PC-3 (cell line): ENCODE results near the gene DNAAF2. TPM values are rescaled to one million over a fixed set of nuclear protein-coding genes. Genes with fewer than 3 reads are reported as not detected.

Experiments
- ATAC-seq: fragments of 200-7000 bp; cut with Tn5 transposase; 2 replicates; pipeline ENCODE4 v1.9.1; 2020; ENCODE audit warnings: mild to moderate bottlenecking, moderate library complexity
- BruUV-seq: library from RNA; stranded (reverse); fragments of 400-500 nt; replicated peaks from 2 replicates; lab custom pipeline; 2021; lab: Mats Ljungman, UMichigan
- CTCF ChIA-PET: fragments of 300-600 bp; sonication (Branson Sonifier 250); formaldehyde crosslinking; loops from one replicate; lab custom pipeline; 2022; ENCODE audit warnings: antibody characterized with exemption; lab: Charles Lee
- POLR2A ChIA-PET: fragments of 300-600 bp; sonication (Branson Sonifier 250); formaldehyde crosslinking; loops from one replicate; lab custom pipeline; 2022; ENCODE audit warnings: antibody characterized with exemption; ENCODE audit not compliant: unreplicated experiment; lab: Charles Lee
- DNase-seq: peaks from one replicate; pipeline ENCODE4 v3.0.0-alpha.2; 2015
- H2AFZ ChIP-seq: fragments of 300-600 bp; sonication (generic); 2 replicates; pipeline ENCODE4 v1.6.0; 2016; ENCODE audit warnings: antibody characterized with exemption, low read length
- H3F3A ChIP-seq: fragments of 300-600 bp; sonication (generic); one replicate; pipeline ENCODE4 v1.6.0; 2017; ENCODE audit warnings: antibody characterized with exemption, low read length, control low read depth, mild to moderate bottlenecking; ENCODE audit not compliant: unreplicated experiment
- H3K27ac ChIP-seq: fragments of 300-600 bp; sonication (generic); 2 replicates; pipeline ENCODE4 v1.5.1; 2016; ENCODE audit warnings: mild to moderate bottlenecking, low read length
- H3K27me3 ChIP-seq: fragments of 300-600 bp; sonication (generic); 2 replicates; pipeline ENCODE4 v1.6.1; 2016; ENCODE audit warnings: low read length, mixed read lengths
- H3K36me3 ChIP-seq: fragments of 300-600 bp; sonication (generic); 2 replicates; pipeline ENCODE4 v1.6.1; 2016; ENCODE audit warnings: low read depth, mixed run types, low read length, mixed read lengths
- H3K4me1 ChIP-seq: fragments of 300-600 bp; sonication (generic); 2 replicates; pipeline ENCODE4 v1.5.1; 2016; ENCODE audit warnings: low read length; ENCODE audit not compliant: insufficient read depth
- H3K4me2 ChIP-seq: fragments of 300-600 bp; sonication (generic); 2 replicates; pipeline ENCODE4 v1.6.0; 2016; ENCODE audit warnings: low read length
- H3K4me3 ChIP-seq: fragments of 300-600 bp; sonication (generic); 2 replicates; pipeline ENCODE4 v1.5.1; 2016; ENCODE audit warnings: mild to moderate bottlenecking, low read length, mixed read lengths
- H3K79me2 ChIP-seq: fragments of 300-600 bp; sonication (generic); 2 replicates; pipeline ENCODE4 v1.6.1; 2017; ENCODE audit warnings: low read length, mixed read lengths
- H3K9ac ChIP-seq: fragments of 300-600 bp; sonication (generic); 2 replicates; pipeline ENCODE4 v1.6.0; 2016; ENCODE audit warnings: mild to moderate bottlenecking, low read length
- H3K9me2 ChIP-seq: fragments of 300-600 bp; sonication (generic); replicated peaks from 2 replicates; pipeline ENCODE4 v1.6.1; 2016; ENCODE audit warnings: mixed run types, low read length, mixed read lengths
- H3K9me3 ChIP-seq: fragments of 300-600 bp; sonication (generic); 2 replicates; pipeline ENCODE4 v1.6.1; 2016; ENCODE audit warnings: low read length, mixed read lengths
- H4K20me1 ChIP-seq: fragments of 300-600 bp; sonication (generic); 2 replicates; pipeline ENCODE4 v1.6.1; 2016; ENCODE audit warnings: low read length, mixed read lengths
- EZH2 ChIP-seq: fragments of 300-600 bp; sonication (generic); IDR thresholded peaks from one replicate; pipeline ENCODE4 v1.6.1; 2017; ENCODE audit warnings: antibody characterized with exemption, mild to moderate bottlenecking, low read length; ENCODE audit not compliant: unreplicated experiment
- EZH2phosphoT487 ChIP-seq: fragments of 300-600 bp; sonication (generic); IDR thresholded peaks from 2 replicates; pipeline ENCODE4 v1.6.1; 2018; ENCODE audit warnings: mild to moderate bottlenecking, antibody characterized with exemption, low read length, borderline replicate concordance
- intact Hi-C: fragments of 100-400 bp; cut with micrococcal nuclease; formaldehyde crosslinking; loops from 2 replicates; pipeline ENCODE4 v1.9.0; 2023
- total RNA-seq: library from RNA; depleted of rRNA; stranded (reverse); fragments of >200 nt; gene quantifications from 2 replicates; pipeline ENCODE4 v1.2.3, GENCODE V29; 2014
- TF ChIP-seq, protein P1 (sequence below): fragments of 300-600 bp; sonication (generic); conservative IDR thresholded peaks from 2 replicates; pipeline ENCODE4 v1.5.1; 2017; ENCODE audit warnings: antibody characterized with exemption, low read depth, mild to moderate bottlenecking, low read length

DNAAF2 gene
- total RNA-seq, 1 experiment from 2014 or later: 23.2 TPM

DNA sequence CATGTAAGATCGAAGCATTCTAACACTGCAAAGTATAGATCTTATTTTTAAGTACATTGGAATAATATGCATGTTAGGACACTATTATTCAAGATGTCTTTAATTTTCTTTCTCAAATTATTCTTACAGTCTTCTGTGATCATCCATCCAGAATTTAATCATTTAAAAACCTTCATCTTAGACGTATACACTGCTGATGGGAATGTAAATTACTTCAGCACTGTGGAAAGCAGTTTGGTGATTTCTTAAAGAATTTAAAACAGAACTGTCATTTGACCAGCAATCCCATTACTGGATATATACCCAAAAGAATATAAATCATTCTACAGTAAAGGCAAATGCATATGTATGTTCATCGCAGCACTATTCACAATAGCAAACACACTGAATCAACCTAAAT is 45.7 kb downstream of the DNAAF2 start:
- ATAC-seq (no peak), DNase-seq (no peak)
- no TSS peak for BruUV-seq
- POLR2A ChIA-PET: no interaction called here
- Histone ChIP-seq H3K9ac (no peak overlapping the region), H3K27ac (no peak overlapping the region), H3K27me3 (no peaks in the 10 kb centered on the region), H3K36me3 (peaks cover 11% of the 10 kb centered on the region), H4K20me1 (peaks cover 16% of the 10 kb centered on the region), H3K4me1 (peaks cover 21% of the 10 kb centered on the region), H3K4me3 (no peak overlapping the region), H3K9me2 (no peaks in the 10 kb centered on the region), H2AFZ (no peak overlapping the region), H3F3A (peaks cover 4% of the 10 kb centered on the region), H3K79me2 (peaks cover 19% of the 10 kb centered on the region), H3K9me3 (no peaks in the 10 kb centered on the region), H3K4me2 (no peak overlapping the region)
- TF ChIP-seq EZH2phosphoT487 (no peak), EZH2 (no peak)
- TF ChIP-seq, protein P1, sequence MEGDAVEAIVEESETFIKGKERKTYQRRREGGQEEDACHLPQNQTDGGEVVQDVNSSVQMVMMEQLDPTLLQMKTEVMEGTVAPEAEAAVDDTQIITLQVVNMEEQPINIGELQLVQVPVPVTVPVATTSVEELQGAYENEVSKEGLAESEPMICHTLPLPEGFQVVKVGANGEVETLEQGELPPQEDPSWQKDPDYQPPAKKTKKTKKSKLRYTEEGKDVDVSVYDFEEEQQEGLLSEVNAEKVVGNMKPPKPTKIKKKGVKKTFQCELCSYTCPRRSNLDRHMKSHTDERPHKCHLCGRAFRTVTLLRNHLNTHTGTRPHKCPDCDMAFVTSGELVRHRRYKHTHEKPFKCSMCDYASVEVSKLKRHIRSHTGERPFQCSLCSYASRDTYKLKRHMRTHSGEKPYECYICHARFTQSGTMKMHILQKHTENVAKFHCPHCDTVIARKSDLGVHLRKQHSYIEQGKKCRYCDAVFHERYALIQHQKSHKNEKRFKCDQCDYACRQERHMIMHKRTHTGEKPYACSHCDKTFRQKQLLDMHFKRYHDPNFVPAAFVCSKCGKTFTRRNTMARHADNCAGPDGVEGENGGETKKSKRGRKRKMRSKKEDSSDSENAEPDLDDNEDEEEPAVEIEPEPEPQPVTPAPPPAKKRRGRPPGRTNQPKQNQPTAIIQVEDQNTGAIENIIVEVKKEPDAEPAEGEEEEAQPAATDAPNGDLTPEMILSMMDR: no peak
- intact Hi-C loops: no loop called here
- CTCF ChIA-PET: no interaction called here

- peak; percentile 20 for ATAC-seq
- peak overlapping the region; percentile 50; the same call in 1 of the 2 replicates for H2AFZ ChIP-seq
- H3K4me3 ChIP-seq: peak overlapping the region; percentile 93
- DNase-seq: peak; percentile 91
- no peaks in the 10 kb centered on the region for H3K9me2 ChIP-seq
- peaks cover 16% of the 10 kb centered on the region for H3F3A ChIP-seq
- intact Hi-C loops: loop anchor here (1.0 to 2.0 kb wide), 4 partner anchors 33 to 266 kb away; partner anchors contain the start of genes MGAT2, NEMF and RPL36AL
- peak overlapping the region; percentile 34 for H3K27ac ChIP-seq
- POLR2A ChIA-PET: interaction anchor here (0.6 to 1.6 kb wide), 7 partner anchors 8 to 185 kb away, joined by 3 to 12 read pairs (median 3); partner anchors contain the start of genes LRR1 and RPL36AL
- H4K20me1 ChIP-seq: peaks cover 41% of the 10 kb centered on the region
- CTCF ChIA-PET: interaction anchor here (0.6 to 1.6 kb wide), 6 partner anchors 8 to 181 kb away, joined by 3 to 6 read pairs (median 4); no protein-coding TSS in a partner anchor
- H3K4me1 ChIP-seq: peaks cover 20% of the 10 kb centered on the region
- peaks cover 44% of the 10 kb centered on the region for H3K79me2 ChIP-seq
- TF ChIP-seq EZH2: no peak
- TF ChIP-seq EZH2phosphoT487: no peak
- TF ChIP-seq, protein P1: peak; percentile 99
- no peaks in the 10 kb centered on the region for H3K27me3 ChIP-seq
- BruUV-seq: no TSS peak
- H3K9me3 ChIP-seq: no peaks in the 10 kb centered on the region
- peak overlapping the region; percentile 76 for H3K4me2 ChIP-seq
- H3K9ac ChIP-seq: 0 out of 2 replicates have a peak overlapping the region, but pooled peaks have one; percentile 6
- H3K36me3 ChIP-seq: peaks cover 35% of the 10 kb centered on the region
Observed at GRCh38 chr14:49586673-49587460, 48.2 kb downstream of the DNAAF2 start.
